IPS-15b (cell line): ENCODE results near the gene ZFP90.

Experiments used
- H3K27me3 ChIP-seq: one replicate; pipeline ENCODE4 v1.6.1; 2013; ENCODE audit warnings: low read length; ENCODE audit not compliant: control insufficient read depth, insufficient read depth
- H3K36me3 ChIP-seq: one replicate; pipeline ENCODE4 v1.6.1; 2013; ENCODE audit warnings: low read length; ENCODE audit not compliant: control insufficient read depth, insufficient read depth
- H3K4me1 ChIP-seq: one replicate; pipeline ENCODE4 v1.6.1; 2013; ENCODE audit warnings: mild to moderate bottlenecking, low read length; ENCODE audit not compliant: control insufficient read depth, insufficient read depth
- H3K4me3 ChIP-seq: one replicate; pipeline ENCODE4 v1.5.1; 2013; ENCODE audit warnings: low read depth, low read length
- H3K9ac ChIP-seq: one replicate; pipeline ENCODE4 v1.6.1; 2013; ENCODE audit warnings: low read depth, mild to moderate bottlenecking, low read length
- H3K9me3 ChIP-seq: one replicate; pipeline ENCODE4 v1.6.1; 2013; ENCODE audit warnings: mild to moderate bottlenecking, low read length; ENCODE audit not compliant: control insufficient read depth, insufficient read depth

The ZFP90 gene

GRCh38 chr16:68605746-68606145, 66.7 kb downstream of the ZFP90 start:
- Histone ChIP-seq H3K9ac (no peak overlapping the region), H3K36me3 (no peaks in the 10 kb centered on the region), H3K27me3 (no peaks in the 10 kb centered on the region), H3K4me3 (no peak overlapping the region), H3K4me1 (no peaks in the 10 kb centered on the region), H3K9me3 (no peaks in the 10 kb centered on the region)

GRCh38 chr16:68607443-68607842, 68.4 kb downstream of the ZFP90 start:
- no peaks in the 10 kb centered on the region for H3K4me1 ChIP-seq
- H3K36me3 ChIP-seq, result no peaks in the 10 kb centered on the region
- no peaks in the 10 kb centered on the region for H3K27me3 ChIP-seq
- H3K9ac ChIP-seq, result no peak overlapping the region
- H3K4me3 ChIP-seq, result no peak overlapping the region
- H3K9me3 ChIP-seq, result no peaks in the 10 kb centered on the region

- H3K9me3 ChIP-seq, result no peaks in the 10 kb centered on the region
- H3K4me3 ChIP-seq, result no peak overlapping the region
- no peaks in the 10 kb centered on the region for H3K27me3 ChIP-seq
- no peaks in the 10 kb centered on the region for H3K36me3 ChIP-seq
- no peak overlapping the region for H3K9ac ChIP-seq
- no peaks in the 10 kb centered on the region for H3K4me1 ChIP-seq
Measured at GRCh38 chr16:68608330-68608729, 69.2 kb downstream of the ZFP90 start.

GRCh38 chr16:68612996-68613395, 73.9 kb downstream of the ZFP90 start:
- Histone ChIP-seq H3K9me3 (peaks cover 5% of the 10 kb centered on the region), H3K36me3 (no peaks in the 10 kb centered on the region), H3K27me3 (no peaks in the 10 kb centered on the region), H3K4me1 (no peaks in the 10 kb centered on the region), H3K9ac (no peak overlapping the region), H3K4me3 (no peak overlapping the region)

GRCh38 chr16:68617734-68618133, 78.6 kb downstream of the ZFP90 start:
- no peaks in the 10 kb centered on the region for H3K4me1 ChIP-seq
- H3K4me3 ChIP-seq, result no peak overlapping the region
- H3K9me3 ChIP-seq, result peaks cover 5% of the 10 kb centered on the region
- H3K27me3 ChIP-seq, result no peaks in the 10 kb centered on the region
- H3K36me3 ChIP-seq, result no peaks in the 10 kb centered on the region
- H3K9ac ChIP-seq, result no peak overlapping the region
